Measurements from ENCODE around the gene TGFA.

Gene TGFA

GRCh38 chr2:70528276-70528675 is 25.4 kb downstream of the TGFA start:
- no peak for DNase-seq (ENCODE audit: low read depth, low spot score)
- no peak overlapping the region for H3K4me3 ChIP-seq (ENCODE audit: low read length)

DNA sequence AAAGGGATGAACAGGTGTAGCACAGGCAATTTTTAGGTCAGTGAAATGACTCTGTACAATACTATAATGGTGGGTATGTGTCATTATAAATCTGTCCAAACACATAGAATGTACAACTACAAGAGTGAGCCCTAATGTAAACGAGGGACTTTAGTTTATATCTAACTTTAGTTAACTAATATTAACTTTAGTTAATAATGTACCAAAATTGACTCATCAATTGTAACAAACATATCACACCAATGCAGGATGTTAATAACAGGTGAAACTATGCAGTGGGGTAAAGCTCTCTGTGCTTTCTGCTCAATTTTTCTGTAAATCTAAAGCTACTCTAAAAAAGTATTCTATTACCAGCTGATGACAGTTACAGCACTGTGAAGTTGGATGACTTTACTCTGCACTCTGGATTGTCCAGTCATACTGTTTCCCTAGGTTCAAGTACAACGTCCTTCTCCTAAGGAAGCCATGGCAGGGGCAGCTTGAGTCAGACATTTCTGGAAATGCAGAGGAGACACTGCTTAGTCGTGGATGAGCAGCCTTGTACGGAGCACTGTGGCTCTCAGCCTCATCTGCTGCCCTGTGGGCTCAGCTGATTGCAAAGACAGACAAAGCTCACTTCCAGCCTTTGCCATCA is 26.1 kb downstream of the TGFA start:
- no peak for DNase-seq (ENCODE audit: low read depth, low spot score)
- H3K4me3 ChIP-seq (ENCODE audit: low read length) = no peak overlapping the region

GRCh38 chr2:70526126-70526525 is 27.5 kb downstream of the TGFA start:
- DNase-seq (ENCODE audit: low read depth, low spot score) = no peak

DNA sequence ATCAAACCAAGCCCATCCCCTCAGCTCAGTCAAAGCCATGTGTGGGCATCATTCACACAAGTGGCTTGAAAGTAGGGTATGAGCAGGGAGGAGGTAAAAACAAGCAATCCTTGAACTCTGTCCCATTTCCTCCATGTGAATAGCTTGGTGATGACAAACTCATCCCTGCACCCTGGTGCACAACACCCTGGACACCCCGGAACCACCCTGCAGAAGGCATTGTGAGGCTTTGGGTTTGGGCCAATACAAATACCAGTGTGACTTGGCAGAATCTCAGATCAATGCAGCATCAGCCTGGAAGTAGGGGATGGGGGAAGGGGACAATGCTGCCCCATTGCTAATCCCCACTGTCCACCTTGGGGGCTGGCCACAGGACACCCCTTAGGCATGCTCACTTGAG is 28.6 kb downstream of the TGFA start:
- DNase-seq (ENCODE audit: low read depth, low spot score) = no peak
- H3K4me3 ChIP-seq (ENCODE audit: low read length) = no peak overlapping the region

More at GRCh38 chr2:70526126-70526525, 27.5 kb downstream of the TGFA start:
- no peak overlapping the region for H3K4me3 ChIP-seq (ENCODE audit: low read length)

DNA sequence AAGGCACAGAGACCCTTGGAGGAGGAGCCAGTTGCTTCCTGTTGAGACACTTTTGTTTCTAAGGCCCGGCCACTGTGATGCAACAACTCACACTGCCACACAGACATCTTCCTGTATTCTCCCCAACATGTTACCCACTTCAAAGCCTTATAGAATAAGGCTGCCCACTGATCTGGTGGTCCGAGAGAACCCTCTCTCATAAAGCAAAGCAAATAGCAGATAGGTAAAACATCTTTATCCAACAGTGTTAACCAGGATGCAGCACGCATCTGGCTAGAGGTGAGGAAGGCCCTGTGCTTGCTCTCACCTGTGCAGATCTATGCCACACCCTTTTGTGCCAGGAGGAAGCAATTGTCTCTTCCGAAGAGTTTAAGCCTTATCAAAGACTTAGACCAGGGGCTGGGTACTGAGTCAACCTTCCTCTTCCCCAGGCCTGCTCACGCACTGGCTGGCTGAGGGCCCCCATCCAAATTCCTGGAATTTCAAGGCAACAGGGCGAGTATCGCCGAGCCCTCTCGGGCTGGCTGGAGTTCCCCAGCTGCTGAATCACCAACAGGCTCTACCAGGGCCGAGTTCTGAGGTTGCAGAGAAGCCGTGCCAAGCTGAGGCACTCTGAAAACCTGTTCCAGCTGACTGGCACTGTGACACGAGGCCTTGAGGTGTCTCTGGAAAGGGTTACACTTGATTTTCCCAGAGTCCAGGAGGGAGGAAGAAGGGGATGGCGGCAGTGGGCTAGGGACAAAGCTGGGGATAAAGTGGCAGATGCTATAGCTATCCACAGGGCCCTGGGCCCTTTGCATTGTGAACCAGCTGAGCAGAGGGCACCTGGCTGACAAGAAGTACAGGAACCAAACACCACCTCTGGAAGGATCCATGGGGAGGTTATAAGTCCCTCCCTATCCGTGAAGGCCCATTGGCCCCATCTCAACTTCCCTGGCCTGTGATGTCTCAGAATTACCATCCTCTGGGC is 29.3 kb downstream of the TGFA start:
- no peak overlapping the region for H3K4me3 ChIP-seq (ENCODE audit: low read length)
- DNase-seq (ENCODE audit: low read depth, low spot score) = peak; percentile 3

- no peak for DNase-seq (ENCODE audit: low read depth, low spot score)
- H3K4me3 ChIP-seq (ENCODE audit: low read length) = no peak overlapping the region
Measured at GRCh38 chr2:70523672-70523995, 30.0 kb downstream of the TGFA start.

GRCh38 chr2:70522627-70523026 is 31.0 kb downstream of the TGFA start:
- no peak overlapping the region for H3K4me3 ChIP-seq (ENCODE audit: low read length)
- DNase-seq (ENCODE audit: low read depth, low spot score) = no peak

GRCh38 chr2:70520825-70521224 is 32.8 kb downstream of the TGFA start:
- DNase-seq (ENCODE audit: low read depth, low spot score) = no peak
- H3K4me3 ChIP-seq (ENCODE audit: low read length) = no peak overlapping the region

- no peak for DNase-seq (ENCODE audit: low read depth, low spot score)
- H3K4me3 ChIP-seq (ENCODE audit: low read length) = no peak overlapping the region
Measured at GRCh38 chr2:70519453-70519852, 34.2 kb downstream of the TGFA start.

DNA sequence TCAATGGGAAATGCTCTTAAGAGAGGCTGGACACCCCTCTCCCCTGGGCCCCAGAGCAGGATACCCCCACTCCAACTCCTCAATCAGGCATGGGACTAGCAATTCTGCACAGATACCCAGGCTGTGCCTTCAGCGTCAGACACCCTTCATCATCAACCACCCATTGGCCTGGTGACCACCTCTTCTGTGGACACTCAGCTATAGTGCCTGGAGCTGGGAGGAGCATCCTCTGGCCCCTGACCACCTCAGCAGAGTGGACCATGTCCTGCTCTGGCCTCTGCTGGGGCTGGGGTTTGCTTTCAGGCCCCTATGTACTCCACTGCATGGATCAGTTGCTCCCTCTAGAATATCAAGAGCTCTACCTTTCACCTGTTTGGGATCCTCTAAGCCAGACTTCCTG is 35.1 kb downstream of the TGFA start:
- no peak overlapping the region for H3K4me3 ChIP-seq (ENCODE audit: low read length)
- DNase-seq (ENCODE audit: low read depth, low spot score) = no peak

DNA sequence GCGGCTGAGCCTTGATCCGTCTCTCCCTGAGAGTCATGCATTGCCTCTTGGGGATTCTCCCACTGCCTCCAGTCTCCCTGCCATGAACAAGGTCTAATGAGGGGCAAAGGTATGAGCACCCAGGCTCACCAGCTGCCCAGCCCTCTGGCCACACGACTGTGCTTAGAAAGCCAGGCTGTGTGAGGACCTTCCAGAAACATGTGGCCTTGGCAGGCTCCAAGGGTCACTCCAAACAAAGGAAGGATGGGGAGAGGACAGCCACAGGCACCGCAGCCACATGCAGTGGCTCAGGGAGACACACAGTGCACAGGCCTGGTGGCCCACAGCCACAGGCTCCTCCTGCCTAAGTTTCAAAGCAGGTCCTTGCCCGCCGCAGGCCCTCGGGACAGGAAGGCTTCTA is 35.8 kb downstream of the TGFA start:
- no peak overlapping the region for H3K4me3 ChIP-seq (ENCODE audit: low read length)
- no peak for DNase-seq (ENCODE audit: low read depth, low spot score)

- no peak for DNase-seq (ENCODE audit: low read depth, low spot score)
Measured at GRCh38 chr2:70516596-70516995, 37.0 kb downstream of the TGFA start.

DNA sequence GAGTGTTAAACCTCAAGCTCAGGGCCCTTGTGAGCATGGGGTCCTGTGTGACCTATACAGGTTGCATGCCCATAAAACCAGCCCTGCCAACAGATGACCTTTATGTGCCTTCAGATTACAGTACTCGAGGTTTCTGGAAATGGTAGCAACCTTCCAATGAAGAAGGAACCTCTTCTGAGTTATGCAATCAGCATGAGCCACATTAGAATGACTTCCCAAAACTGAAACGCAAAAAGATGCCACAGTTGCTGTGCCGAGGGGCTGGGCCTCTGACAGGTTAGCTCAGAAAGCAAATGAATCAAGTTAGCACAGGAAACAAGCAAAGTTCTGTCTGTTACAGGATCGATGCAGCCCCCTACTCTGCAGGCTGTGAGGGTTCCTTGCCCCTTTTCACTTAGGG is 37.7 kb downstream of the TGFA start:
- DNase-seq (ENCODE audit: low read depth, low spot score) = no peak
- H3K4me3 ChIP-seq (ENCODE audit: low read length) = no peak overlapping the region

More at GRCh38 chr2:70516596-70516995, 37.0 kb downstream of the TGFA start:
- H3K4me3 ChIP-seq (ENCODE audit: low read length) = no peak overlapping the region

GRCh38 chr2:70514612-70515055 is 39.0 kb downstream of the TGFA start:
- H3K4me3 ChIP-seq (ENCODE audit: low read length) = no peak overlapping the region
- DNase-seq (ENCODE audit: low read depth, low spot score) = no peak

- H3K4me3 ChIP-seq (ENCODE audit: low read length) = no peak overlapping the region
- DNase-seq (ENCODE audit: low read depth, low spot score) = no peak
Measured at GRCh38 chr2:70513738-70514137, 39.9 kb downstream of the TGFA start.

GRCh38 chr2:70511971-70512729 is 41.5 kb downstream of the TGFA start:
- no peak overlapping the region for H3K4me3 ChIP-seq (ENCODE audit: low read length)
- DNase-seq (ENCODE audit: low read depth, low spot score) = no peak

- no peak for DNase-seq (ENCODE audit: low read depth, low spot score)
- no peak overlapping the region for H3K4me3 ChIP-seq (ENCODE audit: low read length)
Measured at GRCh38 chr2:70510313-70510712, 43.3 kb downstream of the TGFA start.

- H3K4me3 ChIP-seq (ENCODE audit: low read length) = no peak overlapping the region
- DNase-seq (ENCODE audit: low read depth, low spot score) = no peak
Measured at GRCh38 chr2:70509565-70509964, 44.1 kb downstream of the TGFA start.

DNA sequence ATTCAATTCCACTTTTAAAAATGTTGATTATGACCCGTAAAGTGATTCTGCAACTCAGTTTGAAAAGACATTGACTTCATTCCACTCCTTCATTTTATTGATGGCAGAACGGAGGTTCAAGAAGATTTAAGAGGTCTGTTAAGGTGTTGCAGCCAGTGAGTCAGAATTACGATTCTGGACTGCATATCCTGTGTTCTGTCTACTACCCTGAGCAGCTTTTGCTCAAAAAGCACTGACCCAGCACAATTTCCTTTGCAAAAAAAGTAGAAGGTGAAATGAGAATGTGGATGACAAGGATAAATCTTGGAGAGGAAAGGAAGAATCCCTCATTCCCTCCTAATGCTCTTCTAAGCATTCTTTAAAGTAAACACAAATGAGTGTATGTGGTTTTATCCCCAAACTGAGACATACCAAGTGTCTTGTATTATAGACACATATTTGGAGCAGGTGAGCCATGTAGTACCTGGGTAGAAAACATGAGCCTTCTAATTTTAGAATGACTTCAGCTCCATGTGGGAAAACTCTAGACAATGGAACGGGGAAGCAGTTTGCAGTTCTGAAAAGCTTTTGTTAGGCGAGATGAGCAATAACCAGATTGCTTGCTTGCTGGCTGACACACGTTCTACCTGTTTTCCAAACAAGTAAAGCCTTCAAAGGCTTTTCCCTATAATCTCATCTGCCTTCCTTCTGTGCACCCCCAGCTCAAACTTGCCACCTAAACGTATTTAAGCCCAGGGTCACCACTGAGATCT is 44.7 kb downstream of the TGFA start:
- DNase-seq (ENCODE audit: low read depth, low spot score) = no peak
- no peak overlapping the region for H3K4me3 ChIP-seq (ENCODE audit: low read length)
